IPS-NIHi7 (cell line): Measurements from ENCODE around the gene MIER2.

Source experiments
- DNase-seq: peaks from one replicate; pipeline ENCODE4 v3.0.0; 2012; ENCODE audit warnings: mixed read lengths; ENCODE audit errors: extremely low spot score

MIER2 gene

GRCh38 chr19:377801-378581 is 33.4 kb upstream of the MIER2 start:
- DNase-seq = peak; percentile 22

DNA sequence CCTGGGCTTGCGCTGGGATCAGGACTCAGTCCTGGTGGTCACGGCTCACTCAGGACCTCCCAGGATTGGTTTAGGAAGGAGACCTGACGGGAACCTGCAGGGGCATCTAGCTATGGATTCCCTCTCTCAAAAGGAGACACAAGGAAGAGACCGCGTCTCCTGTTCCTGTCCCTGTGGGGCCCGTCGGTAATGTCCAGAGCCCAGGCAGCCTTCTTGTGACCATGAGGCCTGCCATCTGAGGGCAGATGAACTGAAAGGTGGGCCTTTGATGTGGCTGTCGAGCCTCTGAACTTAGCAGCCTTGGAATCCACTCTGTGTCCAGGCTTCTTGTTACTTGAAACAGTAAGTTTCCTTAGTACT is 31.5 kb upstream of the MIER2 start:
- DNase-seq = no peak

DNA sequence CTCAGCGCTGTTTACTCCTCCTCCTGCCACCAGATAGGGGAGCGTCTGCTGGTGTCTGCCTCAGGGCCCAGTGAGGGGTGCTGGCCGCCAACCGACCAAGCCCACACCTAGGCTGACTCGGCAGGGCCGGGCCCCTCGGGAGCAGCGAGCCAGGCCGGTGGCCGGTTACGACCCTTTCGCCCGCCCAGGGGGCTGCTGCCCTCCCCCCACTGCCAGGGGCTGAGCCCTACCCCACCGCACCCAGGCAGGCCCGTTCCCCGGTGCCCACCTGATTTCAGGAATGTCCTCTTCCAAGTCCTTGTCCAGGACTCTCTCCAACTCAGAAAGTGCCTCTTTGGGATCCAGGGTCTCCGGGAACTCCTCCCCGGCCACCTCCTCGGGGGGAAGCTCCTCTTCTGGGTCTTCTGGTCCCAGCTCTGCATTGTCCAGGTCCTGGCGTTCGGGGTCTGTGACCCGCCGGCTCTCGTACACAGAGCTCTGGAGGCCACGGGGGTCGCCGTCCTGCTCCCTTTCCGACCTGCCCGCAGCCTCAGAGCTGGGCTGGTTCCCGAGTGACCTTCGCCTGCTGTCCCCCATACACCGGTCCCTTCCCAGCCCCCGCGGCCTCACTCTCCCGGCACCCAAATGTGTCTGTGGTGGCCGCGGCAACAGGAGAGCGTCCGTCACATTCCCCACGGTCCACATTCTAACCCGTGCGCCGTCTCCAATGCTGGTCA is 31.0 kb upstream of the MIER2 start:
- DNase-seq = peak; percentile 21

GRCh38 chr19:374886-375235 is 30.3 kb upstream of the MIER2 start:
- peak; percentile 19 for DNase-seq

DNA sequence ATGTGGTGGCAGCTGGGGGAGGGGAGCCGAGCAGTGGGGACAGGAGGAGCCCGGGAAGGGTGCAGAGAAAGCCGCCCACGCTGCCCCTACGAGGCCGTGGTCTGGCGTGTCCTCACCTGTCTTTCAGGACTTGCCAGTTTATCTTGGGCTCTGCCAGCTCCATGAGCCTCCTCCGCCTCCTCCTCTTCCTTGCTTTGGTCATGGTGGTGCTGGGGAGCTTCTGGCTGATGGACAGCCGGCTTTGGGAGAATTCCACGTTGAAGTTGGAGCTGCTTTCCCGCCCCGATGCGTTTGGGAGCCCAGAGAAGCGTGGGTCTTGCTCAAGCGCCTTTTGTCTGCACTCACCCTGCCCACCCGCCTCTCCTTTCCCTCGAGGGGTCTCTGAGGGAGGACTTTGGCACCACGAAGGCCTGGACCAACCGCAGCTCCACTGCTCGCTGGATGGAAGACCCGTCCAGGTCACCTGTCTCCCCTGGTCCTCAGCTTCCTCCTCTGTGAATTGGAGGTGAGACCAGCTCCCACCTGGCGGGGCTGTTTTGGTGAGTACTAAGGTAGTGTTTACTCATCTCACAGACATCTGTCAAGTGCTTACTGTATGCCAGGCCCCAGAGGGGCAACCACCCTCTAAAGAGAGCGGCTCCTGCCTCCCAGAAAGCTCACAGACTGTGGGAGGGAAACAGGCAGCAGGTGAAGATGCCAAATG is 29.7 kb upstream of the MIER2 start:
- DNase-seq = no peak

- DNase-seq = peak; percentile 20
Measured at GRCh38 chr19:373391-374182, 29.0 kb upstream of the MIER2 start.

DNA sequence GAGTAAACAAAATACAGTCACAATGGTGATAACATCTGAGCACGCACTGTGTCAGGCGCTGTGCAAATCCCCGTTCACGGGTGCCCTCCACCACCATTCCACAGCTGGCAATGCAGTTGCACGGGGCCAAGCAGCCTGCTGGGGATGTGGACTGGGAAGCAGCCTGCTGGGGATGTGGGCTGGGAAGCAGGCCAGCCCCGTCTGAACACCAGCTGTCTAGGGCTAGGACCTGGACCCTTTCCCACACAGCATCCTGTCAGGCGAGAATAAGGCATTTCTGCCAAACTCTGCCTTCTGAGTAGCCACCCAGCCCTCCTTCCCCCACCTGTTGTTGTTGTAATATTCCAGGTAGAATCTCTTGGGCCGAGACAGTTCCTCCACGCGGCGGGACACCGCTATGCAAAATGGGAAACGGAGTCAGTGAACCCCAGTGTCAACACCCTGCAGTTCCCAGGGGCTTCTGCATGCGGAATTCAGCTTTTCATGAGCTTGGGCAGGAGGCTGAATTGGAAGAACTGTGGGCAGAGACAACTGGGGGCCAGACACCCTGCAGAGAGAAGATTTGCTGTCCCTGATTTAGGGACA is 27.8 kb upstream of the MIER2 start:
- DNase-seq = no peak

- no peak for DNase-seq
Measured at GRCh38 chr19:371501-372168, 27.0 kb upstream of the MIER2 start.

DNA sequence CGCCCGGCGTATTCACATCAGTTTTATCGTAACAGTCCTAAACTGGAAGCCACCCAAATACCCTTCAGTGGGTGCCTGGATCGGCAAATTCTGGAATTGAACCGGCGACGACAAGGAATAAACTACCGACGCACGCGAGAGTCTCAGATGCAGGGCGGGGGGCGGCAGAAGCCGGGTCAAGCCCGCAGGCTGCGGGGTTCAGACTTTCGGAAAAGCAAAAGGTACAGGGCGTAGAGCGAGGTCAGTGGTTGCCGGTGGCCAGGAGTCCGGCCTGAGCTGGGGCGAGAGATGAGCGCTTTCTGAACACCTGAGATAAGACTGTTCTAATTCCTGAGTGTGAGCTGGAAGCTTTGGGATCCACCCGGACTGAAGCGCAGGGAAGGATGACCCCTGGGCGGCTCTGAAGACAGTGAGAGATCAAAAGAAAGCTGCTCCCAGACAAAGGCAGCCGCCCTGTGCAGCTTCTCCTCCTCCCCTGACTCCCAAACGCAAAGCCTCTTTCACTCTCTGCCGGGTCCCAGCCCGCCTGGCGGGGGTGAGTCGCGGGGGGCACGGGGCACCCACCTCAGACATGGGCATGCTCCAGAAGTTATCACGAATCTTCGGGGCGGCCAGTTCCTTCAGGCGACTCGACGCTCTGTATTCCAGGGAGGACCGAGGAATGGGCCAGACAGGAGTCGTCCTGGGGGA is 26.2 kb upstream of the MIER2 start:
- DNase-seq = no peak

- DNase-seq = no peak
Measured at GRCh38 chr19:369876-370275, 25.3 kb upstream of the MIER2 start.

DNA sequence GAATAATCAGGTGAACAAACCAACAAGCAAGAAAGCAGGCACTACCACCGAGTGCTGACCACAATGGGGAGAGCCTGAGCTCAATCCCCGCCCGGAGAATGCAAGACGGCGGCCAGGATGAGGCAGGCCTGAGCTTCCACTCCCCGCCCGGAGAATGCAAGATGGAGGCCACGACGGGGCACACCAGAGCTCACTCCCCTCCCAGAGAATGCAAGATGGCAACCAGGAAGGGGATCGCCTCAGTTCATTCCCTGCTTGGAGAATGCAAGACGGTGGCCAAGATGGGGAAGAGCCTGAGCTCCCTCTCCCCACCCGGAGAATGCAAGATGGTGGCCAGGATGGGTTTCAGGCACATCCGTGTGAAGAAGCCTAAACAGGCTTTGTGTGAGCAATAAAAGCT is 24.7 kb upstream of the MIER2 start:
- DNase-seq = no peak

DNA sequence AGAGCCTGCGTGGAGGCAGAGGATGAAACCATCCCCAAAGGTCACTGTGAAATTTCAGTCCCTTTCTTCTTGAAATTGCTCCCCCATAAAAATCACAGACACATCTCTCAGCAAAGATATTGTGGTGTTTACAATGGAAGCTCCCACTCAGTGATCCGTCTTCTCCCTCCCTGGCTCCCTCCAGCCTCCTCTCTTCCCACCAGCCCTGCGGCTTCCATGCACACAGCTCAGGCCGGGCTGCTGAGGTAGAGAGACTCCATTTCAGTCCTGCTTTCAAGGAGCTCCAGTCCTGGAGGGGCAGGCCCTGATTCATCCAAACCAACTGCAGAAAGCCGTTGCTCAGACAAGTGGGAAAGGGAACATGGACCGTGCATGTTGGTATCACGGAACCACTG is 24.0 kb upstream of the MIER2 start:
- no peak for DNase-seq

- no peak for DNase-seq
Measured at GRCh38 chr19:367963-368629, 23.5 kb upstream of the MIER2 start.

DNA sequence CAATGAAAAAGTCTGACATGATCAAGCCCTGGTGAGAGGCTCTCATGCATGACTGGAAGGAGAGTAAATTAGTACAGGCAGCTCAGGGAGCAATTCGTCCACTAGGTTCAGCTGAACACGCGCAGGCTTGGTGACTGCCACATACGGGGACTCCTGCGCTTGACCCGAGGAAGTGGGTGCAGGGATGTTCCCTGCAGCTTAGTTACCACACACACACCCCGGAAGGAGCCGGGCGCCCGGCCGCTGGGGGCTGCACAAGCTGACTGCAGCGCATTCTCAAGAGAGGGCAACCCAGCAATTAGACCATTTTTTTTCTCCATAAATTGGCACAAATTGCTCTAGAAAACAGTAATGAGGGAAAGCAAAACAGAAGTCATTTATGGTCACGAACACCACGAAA is 23.0 kb upstream of the MIER2 start:
- DNase-seq = no peak

DNA sequence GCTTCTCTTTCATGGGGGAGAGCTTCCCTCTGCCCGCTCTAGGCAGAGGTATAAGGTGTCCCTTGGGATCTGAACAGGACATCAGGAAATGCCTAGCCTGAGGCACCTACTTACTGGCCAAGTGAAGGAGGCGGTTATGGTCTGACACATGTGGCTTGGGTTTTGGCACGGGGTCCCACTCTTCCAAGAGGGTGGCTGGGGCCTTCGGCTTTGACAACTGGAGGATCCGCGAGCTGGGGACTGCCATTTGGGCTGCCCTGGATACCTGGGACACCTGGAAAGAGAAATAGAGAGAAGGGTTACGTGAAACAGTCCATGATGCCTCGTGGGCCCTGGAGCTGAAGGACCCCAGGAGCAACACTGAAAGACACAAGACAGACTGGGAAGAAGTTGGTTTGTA is 22.4 kb upstream of the MIER2 start:
- no peak for DNase-seq

DNA sequence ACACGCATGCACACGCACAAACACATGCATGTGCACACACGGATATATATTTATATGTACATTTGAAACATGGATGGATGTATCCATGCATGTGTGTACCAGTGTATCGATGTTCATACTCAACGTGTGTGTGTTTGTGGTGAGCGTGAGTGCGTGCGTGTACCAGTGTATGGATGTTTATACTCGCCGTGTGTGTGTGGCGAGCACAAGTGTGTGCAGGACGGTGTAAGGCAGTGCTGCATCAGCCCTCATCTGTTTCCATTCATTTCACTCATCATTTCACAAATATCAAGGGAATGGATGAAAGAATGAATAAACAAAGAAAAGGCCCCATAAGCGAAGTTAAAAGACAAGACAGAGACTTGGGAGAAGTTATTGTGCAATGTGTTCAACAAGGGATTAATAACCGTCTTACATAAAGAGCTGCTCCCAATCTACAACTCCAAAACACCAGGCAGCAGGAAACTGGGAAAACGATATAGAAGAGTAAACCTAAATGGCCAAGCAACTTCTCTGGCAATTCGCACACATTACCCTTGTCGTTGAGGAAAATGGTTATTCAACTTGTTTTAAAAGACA is 21.7 kb upstream of the MIER2 start:
- DNase-seq = no peak

DNA sequence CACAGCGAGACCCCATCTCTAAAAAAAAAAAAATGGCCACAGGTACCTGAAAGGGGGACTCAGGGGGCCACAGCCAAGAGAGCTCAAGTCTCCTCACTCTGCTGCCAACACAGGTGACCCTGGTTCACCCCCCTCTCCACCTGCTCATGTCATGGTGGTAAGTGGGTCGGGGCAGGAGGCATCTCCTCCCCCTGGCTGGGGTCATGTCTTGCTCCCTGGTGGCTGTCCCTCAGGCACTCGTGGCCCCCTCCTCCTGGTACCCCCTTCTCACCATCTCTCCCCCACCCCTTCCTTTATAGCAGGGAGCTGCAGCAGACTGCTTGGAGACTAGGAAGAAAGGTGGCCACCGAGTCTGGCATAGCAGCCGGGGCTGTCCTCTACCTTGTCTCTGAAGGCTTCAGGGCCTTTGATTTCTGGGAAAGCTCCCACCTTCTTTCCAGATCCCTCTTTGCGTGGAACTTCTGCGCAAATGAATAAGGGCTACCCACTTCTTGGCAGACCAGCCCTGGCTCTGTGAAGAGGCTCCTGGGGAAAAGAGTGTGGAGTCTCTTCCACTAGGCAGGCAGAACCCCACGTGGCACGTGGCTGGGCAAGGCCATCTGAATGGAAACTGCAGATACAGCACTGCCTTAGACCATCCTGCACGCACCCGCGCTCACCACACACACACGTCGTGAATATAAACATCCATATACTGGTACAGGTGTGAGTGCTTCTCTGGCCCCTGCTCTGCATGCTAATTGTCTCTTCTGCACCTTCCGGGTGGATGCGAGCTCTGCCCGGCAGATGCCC is 20.1 kb upstream of the MIER2 start:
- DNase-seq = no peak

DNA sequence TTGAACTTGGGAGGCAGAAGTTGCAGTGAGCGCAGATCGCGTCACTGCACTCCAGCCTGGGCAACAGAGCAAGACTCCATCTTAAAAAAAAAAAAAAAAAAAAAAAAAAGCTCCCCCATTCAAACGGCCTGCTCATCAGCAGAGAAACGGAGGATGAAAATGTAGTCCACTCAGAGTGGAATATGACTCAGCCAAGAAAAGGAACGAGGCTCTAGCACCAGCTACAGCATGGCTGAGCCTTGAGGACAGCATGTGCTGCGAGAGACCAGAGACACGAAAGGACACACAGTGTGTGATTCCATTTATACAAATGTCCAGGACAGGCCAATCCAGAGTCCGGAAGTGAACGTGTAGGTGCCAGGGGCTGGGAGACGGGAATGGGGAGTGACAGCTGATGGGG is 18.1 kb upstream of the MIER2 start:
- no peak for DNase-seq

DNA sequence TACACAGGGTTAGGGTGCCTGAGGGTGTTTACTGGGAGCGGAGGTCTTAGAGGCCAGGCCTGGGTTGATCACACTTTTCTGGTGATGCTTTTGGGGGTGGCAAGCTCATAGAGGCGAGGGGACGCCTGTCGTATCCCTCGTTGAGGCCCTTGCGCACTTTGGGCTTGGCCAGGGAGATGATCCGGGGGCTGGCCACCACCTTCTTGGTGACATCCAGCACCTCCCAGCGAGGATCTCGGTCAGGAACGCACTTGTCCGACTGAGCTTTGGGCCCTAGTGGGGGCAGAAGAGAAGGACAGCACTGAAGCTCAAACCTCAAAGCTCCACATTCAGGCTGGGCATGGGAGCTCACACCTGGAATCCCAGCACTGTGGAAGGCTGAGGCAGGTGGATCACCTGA is 17.6 kb upstream of the MIER2 start:
- no peak for DNase-seq
